ENCODE measurements around the gene ACTL8. TPM values are rescaled to one million over a fixed set of nuclear protein-coding genes. Genes with fewer than 3 reads are reported as not detected.

Gene ACTL8
- total RNA-seq, 1 donor from 2014 or later: not detected

- H3K36me3 ChIP-seq (ENCODE audit: control insufficient read depth, insufficient read depth, low read length): no peaks in the 10 kb centered on the region
Observed at GRCh38 chr1:17711941-17712340, 43.2 kb upstream of the ACTL8 start.

GRCh38 chr1:17713993-17714392, 41.1 kb upstream of the ACTL8 start:
- Histone ChIP-seq H3K27me3 (ENCODE audit: control insufficient read depth, insufficient read depth, low read length) (no peaks in the 10 kb centered on the region), H3K36me3 (ENCODE audit: control insufficient read depth, insufficient read depth, low read length) (no peaks in the 10 kb centered on the region), H3K4me3 (ENCODE audit: low read depth, low read length) (no peak overlapping the region)
- DNase-seq (ENCODE audit: low read depth) (no peak), FAIRE-seq (no peak)
- TF ChIP-seq, protein P1, sequence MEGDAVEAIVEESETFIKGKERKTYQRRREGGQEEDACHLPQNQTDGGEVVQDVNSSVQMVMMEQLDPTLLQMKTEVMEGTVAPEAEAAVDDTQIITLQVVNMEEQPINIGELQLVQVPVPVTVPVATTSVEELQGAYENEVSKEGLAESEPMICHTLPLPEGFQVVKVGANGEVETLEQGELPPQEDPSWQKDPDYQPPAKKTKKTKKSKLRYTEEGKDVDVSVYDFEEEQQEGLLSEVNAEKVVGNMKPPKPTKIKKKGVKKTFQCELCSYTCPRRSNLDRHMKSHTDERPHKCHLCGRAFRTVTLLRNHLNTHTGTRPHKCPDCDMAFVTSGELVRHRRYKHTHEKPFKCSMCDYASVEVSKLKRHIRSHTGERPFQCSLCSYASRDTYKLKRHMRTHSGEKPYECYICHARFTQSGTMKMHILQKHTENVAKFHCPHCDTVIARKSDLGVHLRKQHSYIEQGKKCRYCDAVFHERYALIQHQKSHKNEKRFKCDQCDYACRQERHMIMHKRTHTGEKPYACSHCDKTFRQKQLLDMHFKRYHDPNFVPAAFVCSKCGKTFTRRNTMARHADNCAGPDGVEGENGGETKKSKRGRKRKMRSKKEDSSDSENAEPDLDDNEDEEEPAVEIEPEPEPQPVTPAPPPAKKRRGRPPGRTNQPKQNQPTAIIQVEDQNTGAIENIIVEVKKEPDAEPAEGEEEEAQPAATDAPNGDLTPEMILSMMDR (IDR thresholded peaks at IDR 0.05; ENCODE audit: insufficient read depth, low read length, severe bottlenecking): no peak

More at GRCh38 chr1:17711941-17712340, 43.2 kb upstream of the ACTL8 start:
- no peak for FAIRE-seq
- Histone ChIP-seq H3K4me3 (ENCODE audit: low read depth, low read length) (no peak overlapping the region), H3K27me3 (ENCODE audit: control insufficient read depth, insufficient read depth, low read length) (no peaks in the 10 kb centered on the region)
- TF ChIP-seq, protein P1 (IDR thresholded peaks at IDR 0.05; ENCODE audit: insufficient read depth, low read length, severe bottlenecking): no peak
- no peak for DNase-seq (ENCODE audit: low read depth)

- no peak overlapping the region for H3K4me3 ChIP-seq (ENCODE audit: low read depth, low read length)
- H3K27me3 ChIP-seq (ENCODE audit: control insufficient read depth, insufficient read depth, low read length): no peaks in the 10 kb centered on the region
- no peak for DNase-seq (ENCODE audit: low read depth)
- no peak for FAIRE-seq
- no peaks in the 10 kb centered on the region for H3K36me3 ChIP-seq (ENCODE audit: control insufficient read depth, insufficient read depth, low read length)
- TF ChIP-seq, protein P1 (IDR thresholded peaks at IDR 0.05; ENCODE audit: insufficient read depth, low read length, severe bottlenecking): no peak
Observed at GRCh38 chr1:17717594-17718535, 37.3 kb upstream of the ACTL8 start.

- no peak for DNase-seq (ENCODE audit: low read depth)
- H3K4me3 ChIP-seq (ENCODE audit: low read depth, low read length): no peak overlapping the region
- FAIRE-seq: no peak
- no peaks in the 10 kb centered on the region for H3K36me3 ChIP-seq (ENCODE audit: control insufficient read depth, insufficient read depth, low read length)
- H3K27me3 ChIP-seq (ENCODE audit: control insufficient read depth, insufficient read depth, low read length): no peaks in the 10 kb centered on the region
- TF ChIP-seq, protein P1 (IDR thresholded peaks at IDR 0.05; ENCODE audit: insufficient read depth, low read length, severe bottlenecking): no peak
Observed at GRCh38 chr1:17719874-17720273, 35.3 kb upstream of the ACTL8 start.

DNA sequence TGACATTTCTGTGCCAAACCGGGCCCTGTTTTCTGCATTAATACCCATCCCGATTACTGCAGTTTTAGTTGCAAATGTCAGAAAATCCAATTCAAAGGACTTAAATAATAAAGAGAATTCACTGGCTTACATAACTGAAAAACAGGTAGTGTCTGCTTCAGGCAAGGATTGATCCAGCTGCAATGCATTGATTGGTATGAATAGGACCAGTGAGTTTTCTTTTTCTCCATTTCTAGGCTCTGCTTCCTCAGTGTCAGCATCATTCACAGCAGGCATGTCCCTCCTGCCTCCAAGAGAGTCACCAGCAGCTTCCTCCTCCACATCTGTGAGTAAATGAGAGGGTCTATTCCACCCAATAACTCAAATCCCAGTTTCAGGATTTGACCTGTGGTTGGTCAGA, 33.7 kb upstream of the ACTL8 start:
- Histone ChIP-seq H3K27me3 (ENCODE audit: control insufficient read depth, insufficient read depth, low read length) (no peaks in the 10 kb centered on the region), H3K36me3 (ENCODE audit: control insufficient read depth, insufficient read depth, low read length) (no peaks in the 10 kb centered on the region), H3K4me3 (ENCODE audit: low read depth, low read length) (no peak overlapping the region)
- DNase-seq (ENCODE audit: low read depth) (no peak), FAIRE-seq (no peak)
- TF ChIP-seq, protein P1 (IDR thresholded peaks at IDR 0.05; ENCODE audit: insufficient read depth, low read length, severe bottlenecking): no peak

All from bronchial epithelial cell (primary cell).